KMS-11 (cell line): ENCODE results near the gene COL26A1.

ENCODE experiments used
- H2AFZ ChIP-seq: fragments of 200-600 bp; sonication (generic); 2 replicates; pipeline ENCODE4 v1.6.1; 2016; ENCODE audit warnings: antibody characterized with exemption, mixed run types, low read depth
- H3K27ac ChIP-seq: fragments of 200-600 bp; sonication (generic); 2 replicates; pipeline ENCODE4 v1.6.1; 2016; ENCODE audit warnings: mild to moderate bottlenecking, mixed run types
- H3K27me3 ChIP-seq: fragments of 200-600 bp; sonication (generic); 2 replicates; pipeline ENCODE4 v1.6.1; 2017; ENCODE audit warnings: mild to moderate bottlenecking, low read depth, mixed run types, moderate library complexity; ENCODE audit not compliant: insufficient read depth
- H3K36me3 ChIP-seq: fragments of 200-600 bp; sonication (generic); 2 replicates; pipeline ENCODE4 v1.6.1; 2017; ENCODE audit warnings: mild to moderate bottlenecking, mixed run types; ENCODE audit not compliant: insufficient read depth
- H3K4me1 ChIP-seq: fragments of 200-600 bp; sonication (generic); 2 replicates; pipeline ENCODE4 v1.6.1; 2016; ENCODE audit warnings: mild to moderate bottlenecking, low read depth, mixed run types; ENCODE audit not compliant: poor library complexity, severe bottlenecking
- H3K4me2 ChIP-seq: fragments of 200-600 bp; sonication (generic); 2 replicates; pipeline ENCODE4 v1.7.0; 2016; ENCODE audit warnings: mild to moderate bottlenecking, mixed run types
- H3K4me3 ChIP-seq: fragments of 200-600 bp; sonication (generic); IDR thresholded peaks from 2 replicates; pipeline ENCODE4 v1.6.1; 2017; ENCODE audit warnings: low read depth, low read length, mixed read lengths; ENCODE audit not compliant: insufficient read depth
- H3K79me2 ChIP-seq: fragments of 200-600 bp; sonication (generic); 2 replicates; pipeline ENCODE4 v1.6.1; 2016; ENCODE audit warnings: low read depth, mixed run types; ENCODE audit not compliant: insufficient read depth
- H3K9ac ChIP-seq: fragments of 200-600 bp; sonication (generic); 2 replicates; pipeline ENCODE4 v1.6.1; 2016; ENCODE audit warnings: mild to moderate bottlenecking, mixed run types
- H4K20me1 ChIP-seq: fragments of 200-600 bp; sonication (generic); 2 replicates; pipeline ENCODE4 v1.6.1; 2016; ENCODE audit warnings: mild to moderate bottlenecking, mixed run types; ENCODE audit not compliant: insufficient read depth
- CTCF ChIP-seq: fragments of 200-600 bp; sonication (generic); conservative IDR thresholded peaks from 2 replicates; pipeline ENCODE4 v1.6.1; 2017; ENCODE audit warnings: low read depth, mild to moderate bottlenecking, antibody characterized with exemption, low read length, moderate library complexity, mixed read lengths

COL26A1 gene

GRCh38 chr7:101517304-101517703 lies 154.6 kb downstream of the COL26A1 start:
- H3K4me1 ChIP-seq = no peaks in the 10 kb centered on the region
- H2AFZ ChIP-seq = no peak overlapping the region
- no peak overlapping the region for H3K4me3 ChIP-seq
- H3K9ac ChIP-seq = no peak overlapping the region
- no peaks in the 10 kb centered on the region for H3K36me3 ChIP-seq
- H4K20me1 ChIP-seq = no peaks in the 10 kb centered on the region
- H3K27me3 ChIP-seq = peaks cover 66% of the 10 kb centered on the region
- H3K79me2 ChIP-seq = no peaks in the 10 kb centered on the region
- TF ChIP-seq CTCF = no peak
- H3K4me2 ChIP-seq = no peak overlapping the region
- H3K27ac ChIP-seq = no peak overlapping the region

- no peaks in the 10 kb centered on the region for H4K20me1 ChIP-seq
- no peaks in the 10 kb centered on the region for H3K79me2 ChIP-seq
- no peak overlapping the region for H3K4me3 ChIP-seq
- no peaks in the 10 kb centered on the region for H3K36me3 ChIP-seq
- no peak overlapping the region for H3K4me2 ChIP-seq
- H3K27ac ChIP-seq = no peak overlapping the region
- TF ChIP-seq CTCF = no peak
- H3K27me3 ChIP-seq = peaks cover 70% of the 10 kb centered on the region
- H2AFZ ChIP-seq = no peak overlapping the region
- H3K4me1 ChIP-seq = no peaks in the 10 kb centered on the region
- H3K9ac ChIP-seq = no peak overlapping the region
These were observed 155.7 kb downstream of the COL26A1 start for GRCh38 chr7:101518336-101518735.

- Histone ChIP-seq H4K20me1 (no peaks in the 10 kb centered on the region), H3K36me3 (no peaks in the 10 kb centered on the region), H3K27ac (no peak overlapping the region), H3K4me2 (no peak overlapping the region), H2AFZ (no peak overlapping the region), H3K9ac (no peak overlapping the region), H3K4me1 (no peaks in the 10 kb centered on the region), H3K4me3 (no peak overlapping the region), H3K27me3 (peaks cover 72% of the 10 kb centered on the region), H3K79me2 (no peaks in the 10 kb centered on the region)
- TF ChIP-seq CTCF = no peak
These were observed 156.8 kb downstream of the COL26A1 start for GRCh38 chr7:101519324-101520023.

GRCh38 chr7:101521430-101521925 lies 158.8 kb downstream of the COL26A1 start:
- H2AFZ ChIP-seq = no peak overlapping the region
- no peaks in the 10 kb centered on the region for H3K79me2 ChIP-seq
- no peaks in the 10 kb centered on the region for H3K36me3 ChIP-seq
- no peak for TF ChIP-seq CTCF
- no peak overlapping the region for H3K4me2 ChIP-seq
- no peaks in the 10 kb centered on the region for H3K4me1 ChIP-seq
- H3K27ac ChIP-seq = no peak overlapping the region
- H3K9ac ChIP-seq = no peak overlapping the region
- no peak overlapping the region for H3K4me3 ChIP-seq
- H3K27me3 ChIP-seq = peaks cover 64% of the 10 kb centered on the region
- H4K20me1 ChIP-seq = no peaks in the 10 kb centered on the region
